Smooth muscle cell (in vitro differentiated cells): ENCODE results near the gene PMVK. TPM values are rescaled to one million over a fixed set of nuclear protein-coding genes. Genes with fewer than 3 reads are reported as not detected.
"Not testable (repeated sequence)": the region's sequence is repeated elsewhere in the genome, so short reads cannot be mapped to it uniquely, and the experiment has no call there.

ENCODE experiments used
- DNase-seq: peaks from one replicate; lab custom pipeline; 2025; ENCODE audit not compliant: unreplicated experiment; lab: John Stamatoyannopoulos, UW
- H2AFZ ChIP-seq: fragments of 200-600 bp; sonication (generic); 2 replicates; pipeline ENCODE4 v1.6.0; 2016; ENCODE audit warnings: antibody characterized with exemption, low read depth, mild to moderate bottlenecking
- H3F3A ChIP-seq: fragments of 200-600 bp; sonication (generic); 2 replicates; pipeline ENCODE4 v1.6.0; 2017; ENCODE audit warnings: antibody characterized with exemption, low read depth
- H3K27ac ChIP-seq: fragments of 200-600 bp; sonication (generic); 2 replicates; pipeline ENCODE4 v1.5.1; 2016; ENCODE audit warnings: low read depth, mild to moderate bottlenecking
- H3K27me3 ChIP-seq: fragments of 200-600 bp; sonication (generic); 2 replicates; pipeline ENCODE4 v1.6.1; 2016; ENCODE audit warnings: low read depth, mild to moderate bottlenecking
- H3K36me3 ChIP-seq: fragments of 200-600 bp; sonication (generic); 2 replicates; pipeline ENCODE4 v1.5.1; 2016; ENCODE audit warnings: low read depth
- H3K4me1 ChIP-seq: fragments of 200-600 bp; sonication (generic); 2 replicates; pipeline ENCODE4 v1.5.1; 2016; ENCODE audit warnings: low read depth
- H3K4me2 ChIP-seq: fragments of 200-600 bp; sonication (generic); 2 replicates; pipeline ENCODE4 v1.6.0; 2016; ENCODE audit warnings: mild to moderate bottlenecking
- H3K4me3 ChIP-seq: fragments of 200-600 bp; sonication (generic); 2 replicates; pipeline ENCODE4 v1.5.1; 2016; ENCODE audit warnings: mild to moderate bottlenecking
- H3K79me2 ChIP-seq: fragments of 200-600 bp; sonication (generic); 2 replicates; pipeline ENCODE4 v1.6.0; 2016; ENCODE audit warnings: low read depth, mild to moderate bottlenecking
- H3K9ac ChIP-seq: fragments of 200-600 bp; sonication (generic); 2 replicates; pipeline ENCODE4 v1.6.0; 2016; ENCODE audit warnings: low read depth
- H3K9me3 ChIP-seq: fragments of 200-600 bp; sonication (generic); replicated peaks from 2 replicates; pipeline ENCODE4 v1.5.1; 2016; ENCODE audit warnings: low read depth
- H4K20me1 ChIP-seq: fragments of 200-600 bp; sonication (generic); 2 replicates; pipeline ENCODE4 v1.6.0; 2016; ENCODE audit warnings: low read depth
- CTCF ChIP-seq: fragments of 200-600 bp; sonication (generic); IDR thresholded peaks from 2 replicates; pipeline ENCODE4 v1.5.1; 2017; ENCODE audit warnings: borderline replicate concordance, mild to moderate bottlenecking, antibody characterized with exemption; ENCODE audit not compliant: insufficient read depth, poor library complexity, severe bottlenecking
- WGBS: methylation state at CpG from one replicate; pipeline ENCODE4 v1.1.7; 2016; ENCODE audit warnings: low lambda C conversion rate; 5-methylcytosine and 5-hydroxymethylcytosine counted together
- polyA plus RNA-seq: library from polyadenylated mRNA; unstranded; fragments of >200 nt; fragmentation: Nextera tagmentation; extraction: Ambion mirVana; gene quantifications from 2 replicates; pipeline ENCODE4 v1.2.1, GENCODE V29; 2016
- total RNA-seq: library from RNA; depleted of rRNA; stranded (reverse); fragments of >200 nt; gene quantifications from 2 replicates; pipeline ENCODE4 v1.2.3, GENCODE V29; 2014

PMVK gene
- total and polyA plus RNA-seq, 2 experiments from 2014 or later: 6.7 to 31.2 TPM

DNA sequence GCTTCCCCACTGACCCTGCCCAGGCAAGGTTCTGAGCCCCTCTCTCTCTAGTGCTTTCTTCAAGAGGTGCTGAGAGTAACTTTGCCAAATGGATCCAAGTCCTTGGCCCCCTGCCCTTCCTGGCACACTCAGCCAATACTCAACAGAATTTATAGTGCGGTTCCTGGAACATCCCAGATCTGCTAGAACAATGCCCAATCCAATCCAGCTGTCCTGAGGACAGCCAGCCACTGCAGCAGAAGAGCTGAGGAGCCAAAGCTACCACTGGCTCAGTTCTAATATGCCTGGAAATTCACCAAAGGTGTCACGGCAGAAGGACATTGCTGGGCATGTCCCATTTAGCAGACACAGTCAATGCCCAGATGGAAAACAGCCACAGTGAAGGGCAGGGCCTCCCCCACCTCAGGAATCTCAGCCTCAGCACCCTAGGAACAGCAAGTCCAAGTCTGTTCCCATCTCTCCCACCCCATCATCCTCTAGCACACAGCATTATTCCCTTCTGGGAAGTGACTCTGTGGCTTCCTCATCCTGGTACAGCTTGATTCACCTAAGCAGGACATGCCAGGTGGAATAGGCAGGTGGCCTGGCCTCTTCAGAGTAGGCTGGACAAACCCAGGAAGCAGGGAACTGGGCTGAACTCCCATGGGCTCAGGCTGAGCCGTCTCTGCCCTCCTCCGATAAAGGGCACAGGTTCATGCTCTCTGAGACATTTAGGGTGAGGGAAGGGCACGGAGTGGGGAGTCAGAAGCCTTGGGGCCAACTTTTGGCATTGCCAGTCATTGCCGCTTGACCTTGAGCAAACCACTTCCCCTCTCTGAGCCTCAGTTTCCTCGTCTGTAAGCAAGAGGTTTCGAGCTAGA is 24.6 kb downstream of the PMVK start:
- Histone ChIP-seq H3K27me3 (no peaks in the 10 kb centered on the region), H3K4me1 (no peaks in the 10 kb centered on the region), H4K20me1 (no peaks in the 10 kb centered on the region), H3K4me2 (no peak overlapping the region), H3K27ac (no peak overlapping the region), H2AFZ (no peak overlapping the region), H3F3A (no peaks in the 10 kb centered on the region), H3K9me3 (peaks cover 3% of the 10 kb centered on the region), H3K4me3 (no peak overlapping the region), H3K9ac (no peak overlapping the region), H3K79me2 (no peaks in the 10 kb centered on the region), H3K36me3 (no peaks in the 10 kb centered on the region)
- DNase-seq: no peak
- 91% methylated on average over 8 of the region's 8 CpGs for WGBS
- no peak for TF ChIP-seq CTCF

- no peak overlapping the region for H3K27ac ChIP-seq
- no peaks in the 10 kb centered on the region for H3K36me3 ChIP-seq
- no peaks in the 10 kb centered on the region for H3K27me3 ChIP-seq
- H4K20me1 ChIP-seq: no peaks in the 10 kb centered on the region
- H3F3A ChIP-seq: no peaks in the 10 kb centered on the region
- peaks cover 3% of the 10 kb centered on the region for H3K9me3 ChIP-seq
- no peak for TF ChIP-seq CTCF
- H3K79me2 ChIP-seq: no peaks in the 10 kb centered on the region
- DNase-seq: no peak
- no peak overlapping the region for H3K9ac ChIP-seq
- no peaks in the 10 kb centered on the region for H3K4me1 ChIP-seq
- WGBS: 83% methylated on average over 5 of the region's 5 CpGs
- H3K4me3 ChIP-seq: no peak overlapping the region
- H3K4me2 ChIP-seq: no peak overlapping the region
- no peak overlapping the region for H2AFZ ChIP-seq
These were observed 25.7 kb downstream of the PMVK start for GRCh38 chr1:154910851-154911250.

DNA sequence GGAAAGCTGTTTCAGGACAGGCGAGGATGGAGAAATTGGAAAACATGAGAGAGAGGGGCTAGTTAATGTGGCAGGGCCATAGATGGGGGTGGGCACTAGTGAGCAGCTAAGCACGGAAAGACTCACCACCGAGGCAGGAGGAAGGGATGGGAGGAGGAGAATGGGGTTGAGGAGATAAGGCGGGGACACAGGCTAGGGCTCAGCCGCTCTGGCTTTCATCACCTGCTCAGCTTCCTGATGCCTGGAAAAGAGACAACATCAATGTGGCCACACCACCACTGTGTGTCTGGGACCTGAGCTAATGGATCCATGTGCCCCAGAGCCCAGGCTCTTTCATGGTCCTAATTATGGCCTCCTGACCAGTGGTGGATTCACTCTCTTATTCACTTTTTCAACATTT is 27.6 kb downstream of the PMVK start:
- H3K9me3 ChIP-seq: peaks cover 3% of the 10 kb centered on the region
- no peak overlapping the region for H3K4me3 ChIP-seq
- H3K9ac ChIP-seq: no peak overlapping the region
- H3K4me2 ChIP-seq: no peak overlapping the region
- no peak for TF ChIP-seq CTCF
- WGBS: 92% methylated on average over 5 of the region's 5 CpGs
- no peak overlapping the region for H2AFZ ChIP-seq
- H3K79me2 ChIP-seq: no peaks in the 10 kb centered on the region
- H4K20me1 ChIP-seq: no peaks in the 10 kb centered on the region
- DNase-seq: no peak
- H3K27me3 ChIP-seq: no peaks in the 10 kb centered on the region
- no peaks in the 10 kb centered on the region for H3K36me3 ChIP-seq
- no peak overlapping the region for H3K27ac ChIP-seq
- H3K4me1 ChIP-seq: no peaks in the 10 kb centered on the region
- H3F3A ChIP-seq: no peaks in the 10 kb centered on the region

DNA sequence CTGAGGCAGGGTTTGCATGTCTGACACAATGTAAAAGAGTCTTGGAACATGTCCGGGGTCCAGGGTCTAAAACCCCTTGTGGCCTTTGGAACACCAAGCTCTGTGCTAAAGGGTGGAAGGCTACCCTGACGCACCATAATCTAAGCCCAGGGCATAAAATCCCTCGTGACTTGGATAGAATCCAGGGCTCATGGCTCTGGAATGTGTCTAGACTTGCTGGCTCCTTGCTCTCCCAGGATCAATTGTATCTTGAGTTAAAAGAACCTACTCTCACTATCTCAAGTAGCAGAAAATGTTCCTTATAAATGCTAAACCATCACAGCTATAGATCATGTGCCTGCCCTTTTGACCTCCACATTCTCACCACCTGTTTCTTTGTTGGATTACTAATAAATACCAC is 28.4 kb downstream of the PMVK start:
- not testable (repeated sequence) for H3K27me3 ChIP-seq, H3F3A ChIP-seq, H4K20me1 ChIP-seq, H3K79me2 ChIP-seq, H3K4me1 ChIP-seq, H3K4me2 ChIP-seq, H2AFZ ChIP-seq, DNase-seq, H3K9me3 ChIP-seq, H3K36me3 ChIP-seq, H3K9ac ChIP-seq, H3K4me3 ChIP-seq, H3K27ac ChIP-seq
- WGBS: 79% methylated on average over 3 of the region's 3 CpGs
